Stomach smooth muscle (tissue), 2 donors: ENCODE measurements around the gene EXOC3L2.

Experiments used
- H3K27ac ChIP-seq: one replicate; pipeline ENCODE4 v1.7.0; 2013; ENCODE audit warnings: mild to moderate bottlenecking, low read length, inconsistent platforms
- H3K27me3 ChIP-seq, 2 donors: one replicate each; pipeline ENCODE4 v1.7.0; 2013; ENCODE audit warnings: low read length in 2 of 2; ENCODE audit not compliant: insufficient read depth in 2 of 2, control insufficient read depth in 1 of 2
- H3K36me3 ChIP-seq, 2 donors: one replicate each; pipeline ENCODE4 v1.7.0; 2013; ENCODE audit warnings: low read length in 2 of 2; ENCODE audit not compliant: control insufficient read depth in 2 of 2, insufficient read depth in 2 of 2
- H3K4me1 ChIP-seq: one replicate; pipeline ENCODE4 v1.7.0; 2013; ENCODE audit warnings: low read length; ENCODE audit not compliant: control insufficient read depth, insufficient read depth
- H3K4me3 ChIP-seq, 2 donors: one replicate each; pipeline ENCODE4 v1.7.0; 2013; ENCODE audit warnings: low read length in 2 of 2
- H3K9ac ChIP-seq, 2 donors: one replicate each; pipeline ENCODE4 v1.7.0; 2013; ENCODE audit warnings: low read length in 2 of 2, mild to moderate bottlenecking in 1 of 2
- H3K9me3 ChIP-seq, 2 donors: one replicate each; pipeline ENCODE4 v1.7.0; 2013; ENCODE audit warnings: low read length in 2 of 2; ENCODE audit not compliant: control insufficient read depth in 2 of 2
- donor health status: healthy.
- donor health status: Pancreatic carcinoma.

EXOC3L2 gene

GRCh38 chr19:45256836-45257235 is 11.6 kb upstream of the EXOC3L2 start:
- H3K4me1 ChIP-seq, result peaks cover 27% of the 10 kb centered on the region
- no peak overlapping the region for H3K27ac ChIP-seq
- peaks cover 0 to 5% of the 10 kb centered on the region in 2 donors for H3K36me3 ChIP-seq
- H3K9ac ChIP-seq, result no peak overlapping the region
- H3K27me3 ChIP-seq, result no peaks in the 10 kb centered on the region
- no peaks in the 10 kb centered on the region for H3K9me3 ChIP-seq
- no peak overlapping the region for H3K4me3 ChIP-seq

GRCh38 chr19:45255611-45256157 is 10.5 kb upstream of the EXOC3L2 start:
- H3K9me3 ChIP-seq, result no peaks in the 10 kb centered on the region
- H3K4me3 ChIP-seq, result no peak overlapping the region
- no peak overlapping the region for H3K9ac ChIP-seq
- H3K27ac ChIP-seq, result no peak overlapping the region
- H3K4me1 ChIP-seq, result peaks cover 29% of the 10 kb centered on the region
- H3K27me3 ChIP-seq, result no peaks in the 10 kb centered on the region
- H3K36me3 ChIP-seq, result peaks cover 0 to 3% of the 10 kb centered on the region in 2 donors

- H3K9ac ChIP-seq, result no peak overlapping the region
Measured at GRCh38 chr19:45254044-45254531, 8.9 kb upstream of the EXOC3L2 start.

GRCh38 chr19:45253396-45254027 is 8.3 kb upstream of the EXOC3L2 start:
- no peak overlapping the region for H3K27ac ChIP-seq
- H3K9ac ChIP-seq, result peak overlapping the region; percentile 22 to 42
- H3K4me1 ChIP-seq, result peaks cover 36% of the 10 kb centered on the region
- no peaks in the 10 kb centered on the region for H3K9me3 ChIP-seq
- peak overlapping the region in 1 of 2 donors; percentile 82 for H3K4me3 ChIP-seq
- no peaks in the 10 kb centered on the region for H3K27me3 ChIP-seq
- no peaks in the 10 kb centered on the region for H3K36me3 ChIP-seq

More at GRCh38 chr19:45254044-45254531, 8.9 kb upstream of the EXOC3L2 start:
- H3K27me3 ChIP-seq, result no peaks in the 10 kb centered on the region
- H3K36me3 ChIP-seq, result peaks cover 0 to 1% of the 10 kb centered on the region in 2 donors
- no peak overlapping the region for H3K27ac ChIP-seq
- no peak overlapping the region for H3K4me3 ChIP-seq
- H3K4me1 ChIP-seq, result peaks cover 36% of the 10 kb centered on the region
- H3K9me3 ChIP-seq, result no peaks in the 10 kb centered on the region

GRCh38 chr19:45251452-45252354 is 6.5 kb upstream of the EXOC3L2 start:
- H3K27ac ChIP-seq, result no peak overlapping the region
- peak overlapping the region; percentile 80 to 82 for H3K9ac ChIP-seq
- H3K4me3 ChIP-seq, result peak overlapping the region; percentile 72 to 82
- H3K9me3 ChIP-seq, result no peaks in the 10 kb centered on the region
- no peaks in the 10 kb centered on the region for H3K36me3 ChIP-seq
- H3K4me1 ChIP-seq, result peaks cover 36% of the 10 kb centered on the region
- no peaks in the 10 kb centered on the region for H3K27me3 ChIP-seq

- peak within 1 kb of the TSS; percentile 83 for H3K4me3 ChIP-seq
- H3K9ac ChIP-seq, result peak within 1 kb of the TSS; percentile 82 to 88
- H3K27ac ChIP-seq, result peak within 1 kb of the TSS; percentile 46
- peaks cover 36% of the 10 kb centered on the region for H3K4me1 ChIP-seq
- no peaks in the 10 kb centered on the region for H3K27me3 ChIP-seq
- H3K9me3 ChIP-seq, result no peaks in the 10 kb centered on the region
- no peaks in the 10 kb centered on the region for H3K36me3 ChIP-seq
Measured at GRCh38 chr19:45250832-45251451, 5.7 kb upstream of the EXOC3L2 start, which contains the start of gene MARK4. Gene MARK4 (plus strand): TSS chr19:45251271. CDS start chr19:45251589, 318 bp downstream.

GRCh38 chr19:45250216-45250831 is 5.1 kb upstream of the EXOC3L2 start:
- Histone ChIP-seq H3K4me1 (peaks cover 36% of the 10 kb centered on the region), H3K9ac (peak overlapping the region; percentile 81 to 88), H3K9me3 (no peaks in the 10 kb centered on the region), H3K27ac (peak overlapping the region; percentile 46), H3K4me3 (peak overlapping the region; percentile 83), H3K27me3 (no peaks in the 10 kb centered on the region), H3K36me3 (no peaks in the 10 kb centered on the region)

GRCh38 chr19:45249261-45250033 is 4.2 kb upstream of the EXOC3L2 start:
- H3K9ac ChIP-seq, result no peak overlapping the region
- H3K9me3 ChIP-seq, result no peaks in the 10 kb centered on the region
- no peak overlapping the region for H3K27ac ChIP-seq
- H3K4me1 ChIP-seq, result peaks cover 35% of the 10 kb centered on the region
- no peaks in the 10 kb centered on the region for H3K36me3 ChIP-seq
- H3K4me3 ChIP-seq, result no peak overlapping the region
- peaks cover 0 to 4% of the 10 kb centered on the region in 2 donors for H3K27me3 ChIP-seq

GRCh38 chr19:45247136-45247535 is 1.9 kb upstream of the EXOC3L2 start:
- Histone ChIP-seq H3K4me3 (no peak overlapping the region), H3K4me1 (peaks cover 12% of the 10 kb centered on the region), H3K9me3 (no peaks in the 10 kb centered on the region), H3K27me3 (peaks cover 0 to 5% of the 10 kb centered on the region in 2 donors), H3K9ac (no peak overlapping the region), H3K27ac (no peak overlapping the region), H3K36me3 (no peaks in the 10 kb centered on the region)
